ENCODE results near the gene HHAT.

GRCh38 chr1:210299501-210299900 is 29.2 kb upstream of the HHAT start:
- TF ChIP-seq CTCF (IDR thresholded peaks at IDR 0.05): no peak
- TF ChIP-seq ZNF302 (CRISPR knock-in tag; IDR thresholded peaks at IDR 0.05): no peak
- TF ChIP-seq RAD21 (conservative IDR thresholded peaks at IDR 0.05 in 1 of 2, IDR thresholded peaks at IDR 0.05 in 1 of 2): no peak
- TF ChIP-seq EP300 (IDR thresholded peaks at IDR 0.05): no peak
